DMS53 treated with DMSO at 0.1 percent for 48 hours (cell line): ENCODE data around the gene EVI5L.

Source experiments
- DNase-seq: peaks from one replicate; lab custom pipeline; 2025; ENCODE audit not compliant: unreplicated experiment; lab: John Stamatoyannopoulos, UW

The EVI5L gene

GRCh38 chr19:7910321-7911161, 80.5 kb downstream of the EVI5L start:
- no peak for DNase-seq

GRCh38 chr19:7911508-7912143, 81.6 kb downstream of the EVI5L start:
- DNase-seq, result no peak

- no peak for DNase-seq
These were observed 82.2 kb downstream of the EVI5L start for GRCh38 chr19:7912144-7912696.

- no peak for DNase-seq
These were observed 82.9 kb downstream of the EVI5L start for GRCh38 chr19:7912697-7913564.

DNA sequence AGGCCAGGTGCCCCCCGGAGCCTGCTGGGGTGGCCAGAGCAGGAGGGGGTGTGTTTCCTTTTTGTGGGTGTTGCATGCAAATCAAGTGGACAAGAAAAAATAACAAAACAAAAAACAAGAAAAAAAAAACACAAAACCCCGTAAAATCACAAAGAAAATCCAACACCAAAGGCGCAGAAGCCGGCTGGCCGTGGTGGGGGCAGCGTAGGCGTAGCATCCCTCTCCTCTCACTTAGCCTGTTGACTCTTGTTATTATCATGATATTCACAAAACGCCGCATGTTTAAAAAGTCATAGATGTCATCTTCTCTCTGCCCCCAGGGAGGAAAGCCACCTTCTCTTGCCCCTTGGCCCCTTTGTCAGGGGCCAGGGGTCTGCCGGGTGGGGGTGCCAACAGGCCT, 83.6 kb downstream of the EVI5L start:
- no peak for DNase-seq

- no peak for DNase-seq
These were observed 84.1 kb downstream of the EVI5L start for GRCh38 chr19:7914099-7914498.
